Measurements from ENCODE around the gene CHSY3. TPM values are rescaled to one million over a fixed set of nuclear protein-coding genes. Genes with fewer than 3 reads are reported as not detected.

The CHSY3 gene
- polyA plus RNA-seq, 1 experiment, result 0.67 TPM

DNA sequence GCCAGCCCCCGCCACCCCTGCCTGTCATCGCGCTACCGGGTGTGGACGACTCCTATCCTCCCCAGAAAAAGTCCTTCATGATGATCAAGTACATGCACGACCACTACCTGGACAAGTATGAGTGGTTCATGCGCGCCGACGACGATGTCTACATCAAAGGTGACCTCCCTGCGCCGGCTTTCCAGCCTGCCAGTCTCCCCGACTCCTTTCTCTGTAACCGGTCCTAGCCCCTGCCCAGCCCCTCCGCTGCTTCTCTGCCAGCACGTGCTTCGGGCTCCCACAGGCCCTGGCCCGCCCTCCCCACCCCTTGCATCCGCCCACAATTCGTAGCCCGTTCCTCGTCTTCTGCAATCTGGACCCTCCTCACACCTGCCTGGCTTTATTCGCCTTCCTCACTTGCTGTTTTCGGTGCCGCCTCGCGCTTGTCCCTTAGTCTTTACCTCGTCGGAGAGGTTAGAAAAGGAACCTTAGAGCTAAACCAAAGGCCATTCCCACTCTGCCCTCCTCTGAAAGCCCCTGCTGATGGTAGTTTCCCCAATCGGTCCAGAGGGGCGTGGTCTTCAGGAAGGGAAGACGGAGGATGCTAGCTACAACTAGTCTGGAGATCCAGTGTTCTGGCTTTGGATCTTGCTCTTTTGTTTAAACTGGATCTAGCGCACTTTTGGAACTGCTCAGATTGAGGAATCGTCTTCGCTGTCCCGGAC is 1.4 kb downstream of the CHSY3 start:
- Histone ChIP-seq H3K9me3 (ENCODE audit: control insufficient read depth, insufficient read depth, low read length) (no peaks in the 10 kb centered on the region), H3K27ac (ENCODE audit: low read depth, low read length) (no peak overlapping the region), H3K4me3 (ENCODE audit: low read depth, low read length) (peak overlapping the region; percentile 68), H3K27me3 (ENCODE audit: control insufficient read depth, insufficient read depth, low read length) (peaks cover 7% of the 10 kb centered on the region)
- no peak for DNase-seq (ENCODE audit: low read depth, low spot score)
- TF ChIP-seq, protein P1, sequence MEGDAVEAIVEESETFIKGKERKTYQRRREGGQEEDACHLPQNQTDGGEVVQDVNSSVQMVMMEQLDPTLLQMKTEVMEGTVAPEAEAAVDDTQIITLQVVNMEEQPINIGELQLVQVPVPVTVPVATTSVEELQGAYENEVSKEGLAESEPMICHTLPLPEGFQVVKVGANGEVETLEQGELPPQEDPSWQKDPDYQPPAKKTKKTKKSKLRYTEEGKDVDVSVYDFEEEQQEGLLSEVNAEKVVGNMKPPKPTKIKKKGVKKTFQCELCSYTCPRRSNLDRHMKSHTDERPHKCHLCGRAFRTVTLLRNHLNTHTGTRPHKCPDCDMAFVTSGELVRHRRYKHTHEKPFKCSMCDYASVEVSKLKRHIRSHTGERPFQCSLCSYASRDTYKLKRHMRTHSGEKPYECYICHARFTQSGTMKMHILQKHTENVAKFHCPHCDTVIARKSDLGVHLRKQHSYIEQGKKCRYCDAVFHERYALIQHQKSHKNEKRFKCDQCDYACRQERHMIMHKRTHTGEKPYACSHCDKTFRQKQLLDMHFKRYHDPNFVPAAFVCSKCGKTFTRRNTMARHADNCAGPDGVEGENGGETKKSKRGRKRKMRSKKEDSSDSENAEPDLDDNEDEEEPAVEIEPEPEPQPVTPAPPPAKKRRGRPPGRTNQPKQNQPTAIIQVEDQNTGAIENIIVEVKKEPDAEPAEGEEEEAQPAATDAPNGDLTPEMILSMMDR (IDR thresholded peaks at IDR 0.05; ENCODE audit: low read depth, low read length), result no peak
- POLR2A ChIA-PET, result no interaction called here
- CTCF ChIA-PET, result interaction anchor here (1.0 kb wide), 1 partner anchor 236 kb away, joined by 3 read pairs; no protein-coding TSS in a partner anchor

DNA sequence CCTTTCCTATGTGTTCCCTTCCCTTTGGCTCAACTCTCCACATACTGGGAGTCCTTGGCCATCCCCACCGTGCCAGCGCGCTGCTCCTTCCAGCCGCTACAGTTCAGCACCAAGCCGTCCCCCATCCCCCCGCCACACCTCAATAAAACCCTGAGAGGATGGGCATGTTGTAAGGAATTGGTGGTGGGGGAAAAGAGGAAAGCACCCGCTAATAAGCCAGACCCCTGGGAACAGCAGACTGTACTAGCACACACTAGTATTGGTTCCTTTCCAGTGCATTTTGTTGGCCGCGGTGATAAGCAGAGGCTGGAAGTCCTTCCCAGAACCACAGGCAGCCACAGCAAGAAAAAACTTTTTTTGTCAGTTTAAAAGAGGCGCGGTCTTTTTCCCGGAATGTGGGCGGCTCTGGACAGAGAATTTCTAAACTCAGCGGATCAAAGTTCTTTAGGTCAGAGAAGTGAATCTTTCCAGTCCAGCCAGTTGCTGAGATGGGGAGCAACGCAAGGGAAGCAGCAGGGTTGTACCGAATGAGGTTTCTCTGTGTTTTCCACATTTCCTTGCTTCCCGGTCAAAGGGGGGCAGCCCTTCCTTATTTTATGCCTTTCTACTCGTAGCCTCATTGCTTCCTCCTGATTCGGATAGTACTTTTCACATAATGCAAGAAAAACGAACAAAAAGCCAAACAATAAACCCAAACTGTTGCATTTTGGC is 2.1 kb downstream of the CHSY3 start:
- DNase-seq (ENCODE audit: low read depth, low spot score), result no peak
- Histone ChIP-seq H3K27ac (ENCODE audit: low read depth, low read length) (no peak overlapping the region), H3K9me3 (ENCODE audit: control insufficient read depth, insufficient read depth, low read length) (no peaks in the 10 kb centered on the region), H3K4me3 (ENCODE audit: low read depth, low read length) (peak overlapping the region; percentile 68), H3K27me3 (ENCODE audit: control insufficient read depth, insufficient read depth, low read length) (peaks cover 5% of the 10 kb centered on the region)
- ChIA-PET POLR2A (no interaction called here), CTCF (interaction anchor here (1.0 kb wide), 1 partner anchor 235 kb away, joined by 3 read pairs; no protein-coding TSS in a partner anchor)
- TF ChIP-seq, protein P1 (IDR thresholded peaks at IDR 0.05; ENCODE audit: low read depth, low read length), result peak; percentile 25; the same call in 1 of the 2 replicates

DNA sequence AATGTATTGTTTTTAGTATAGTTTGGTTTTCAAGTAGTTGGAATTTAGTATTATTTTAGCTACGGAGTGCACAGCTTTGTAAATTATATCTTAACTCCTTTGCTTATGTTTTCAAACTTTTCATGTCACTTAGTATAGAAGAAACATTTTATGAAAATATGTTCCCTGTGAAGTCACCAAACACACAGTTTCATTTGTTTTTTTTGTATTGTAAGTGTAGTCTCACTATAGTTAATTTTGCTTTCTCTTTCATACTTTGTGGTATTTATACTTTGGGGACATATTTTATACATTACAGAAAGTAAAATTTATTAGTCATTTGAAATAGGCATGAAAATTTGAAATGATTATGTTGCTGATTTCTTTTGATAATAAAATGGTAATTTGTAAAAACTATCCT is 5.0 kb downstream of the CHSY3 start:
- ChIA-PET POLR2A (no interaction called here), CTCF (interaction anchor here (0.6 kb wide), 1 partner anchor 17 kb away, joined by 4 read pairs; no protein-coding TSS in a partner anchor)
- H3K27ac ChIP-seq (ENCODE audit: low read depth, low read length), result no peak overlapping the region
- H3K4me3 ChIP-seq (ENCODE audit: low read depth, low read length), result no peak overlapping the region
- DNase-seq (ENCODE audit: low read depth, low spot score), result no peak
- no peaks in the 10 kb centered on the region for H3K9me3 ChIP-seq (ENCODE audit: control insufficient read depth, insufficient read depth, low read length)
- no peaks in the 10 kb centered on the region for H3K27me3 ChIP-seq (ENCODE audit: control insufficient read depth, insufficient read depth, low read length)
- TF ChIP-seq, protein P1 (IDR thresholded peaks at IDR 0.05; ENCODE audit: low read depth, low read length), result no peak

DNA sequence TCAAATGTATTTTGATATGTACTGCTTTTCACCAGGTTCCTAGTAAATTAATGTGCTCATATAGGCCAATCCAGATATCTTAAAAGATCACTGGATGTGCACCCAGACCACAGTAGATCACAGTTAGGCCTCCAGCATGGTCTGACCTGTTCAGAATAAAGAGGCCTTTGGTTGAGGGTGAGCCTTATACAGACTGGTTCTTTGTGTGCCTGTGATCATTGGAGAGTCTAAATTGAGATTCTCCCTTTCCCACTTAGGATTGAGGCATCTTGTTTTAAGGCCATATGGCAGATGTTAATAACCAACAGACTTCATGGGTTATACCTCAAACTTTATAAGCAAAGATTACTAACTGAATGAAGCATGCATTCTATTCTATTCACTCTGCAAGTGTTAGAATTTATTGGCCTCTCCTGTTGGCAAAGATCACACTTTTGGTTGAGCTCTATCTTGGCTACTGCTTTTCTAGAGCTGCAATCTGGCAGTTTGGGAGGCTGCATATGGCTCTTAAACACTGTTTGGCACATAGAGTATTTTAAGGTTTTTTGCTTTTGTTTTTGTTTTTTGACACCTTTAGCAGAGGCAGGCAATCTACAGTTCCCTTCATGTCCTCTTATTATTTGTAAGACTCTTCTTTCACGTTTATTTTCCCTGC is 8.5 kb downstream of the CHSY3 start:
- TF ChIP-seq, protein P1 (IDR thresholded peaks at IDR 0.05; ENCODE audit: low read depth, low read length), result no peak
- POLR2A ChIA-PET, result no interaction called here
- no peak overlapping the region for H3K4me3 ChIP-seq (ENCODE audit: low read depth, low read length)
- H3K9me3 ChIP-seq (ENCODE audit: control insufficient read depth, insufficient read depth, low read length), result no peaks in the 10 kb centered on the region
- CTCF ChIA-PET, result no interaction called here
- no peak overlapping the region for H3K27ac ChIP-seq (ENCODE audit: low read depth, low read length)
- DNase-seq (ENCODE audit: low read depth, low spot score), result no peak
- no peaks in the 10 kb centered on the region for H3K27me3 ChIP-seq (ENCODE audit: control insufficient read depth, insufficient read depth, low read length)

DNA sequence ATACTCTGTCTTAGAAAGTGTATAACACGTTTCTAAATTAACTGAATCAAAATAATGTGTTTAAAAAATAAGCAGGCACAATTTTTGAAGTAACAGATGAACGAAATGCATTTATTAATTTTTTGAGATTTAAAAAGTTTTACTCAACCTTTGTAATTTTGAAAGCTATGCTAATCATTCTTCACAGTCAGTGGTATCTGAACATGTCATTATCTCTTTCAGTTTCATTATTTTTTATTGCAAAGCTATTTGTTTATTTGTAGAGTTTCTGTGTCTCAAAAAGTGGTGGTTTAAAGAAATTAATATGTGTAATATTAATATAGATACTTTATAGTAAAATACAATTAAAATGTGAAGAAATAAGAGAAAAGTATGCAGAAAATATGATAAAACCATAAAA is 11.2 kb downstream of the CHSY3 start:
- ChIA-PET CTCF (no interaction called here), POLR2A (no interaction called here)
- Histone ChIP-seq H3K4me3 (ENCODE audit: low read depth, low read length) (no peak overlapping the region), H3K27me3 (ENCODE audit: control insufficient read depth, insufficient read depth, low read length) (no peaks in the 10 kb centered on the region), H3K27ac (ENCODE audit: low read depth, low read length) (no peak overlapping the region), H3K9me3 (ENCODE audit: control insufficient read depth, insufficient read depth, low read length) (no peaks in the 10 kb centered on the region)
- no peak for DNase-seq (ENCODE audit: low read depth, low spot score)
- TF ChIP-seq, protein P1 (IDR thresholded peaks at IDR 0.05; ENCODE audit: low read depth, low read length), result no peak
